Neural cell (in vitro differentiated cells): ENCODE results near the gene GNPAT.

Experiments used
- EZH2 ChIP-seq: fragments of 200-600, 300-800 bp; shearing (Covaris generic), sonication (generic); IDR thresholded peaks from 2 replicates; pipeline ENCODE4 v1.6.1; 2014; ENCODE audit warnings: antibody characterized with exemption, low read length, borderline replicate concordance, mild to moderate bottlenecking; ENCODE audit not compliant: insufficient read depth, poor library complexity, severe bottlenecking
- POLR2AphosphoS5 ChIP-seq: IDR thresholded peaks from 2 replicates; pipeline ENCODE4 v1.6.1; 2012
- SMC3 ChIP-seq: fragments of 450-650 bp; conservative IDR thresholded peaks from 2 replicates; pipeline ENCODE4 v1.6.1; 2014; ENCODE audit warnings: antibody characterized with exemption, mild to moderate bottlenecking, moderate library complexity; ENCODE audit not compliant: poor library complexity
- TF ChIP-seq, protein P1 (sequence below): fragments of 450-650 bp; IDR thresholded peaks from 2 replicates; pipeline ENCODE4 v1.5.1; 2014; ENCODE audit warnings: antibody characterized with exemption, mild to moderate bottlenecking, moderate library complexity; ENCODE audit not compliant: poor library complexity, severe bottlenecking

- TF ChIP-seq, protein P1, sequence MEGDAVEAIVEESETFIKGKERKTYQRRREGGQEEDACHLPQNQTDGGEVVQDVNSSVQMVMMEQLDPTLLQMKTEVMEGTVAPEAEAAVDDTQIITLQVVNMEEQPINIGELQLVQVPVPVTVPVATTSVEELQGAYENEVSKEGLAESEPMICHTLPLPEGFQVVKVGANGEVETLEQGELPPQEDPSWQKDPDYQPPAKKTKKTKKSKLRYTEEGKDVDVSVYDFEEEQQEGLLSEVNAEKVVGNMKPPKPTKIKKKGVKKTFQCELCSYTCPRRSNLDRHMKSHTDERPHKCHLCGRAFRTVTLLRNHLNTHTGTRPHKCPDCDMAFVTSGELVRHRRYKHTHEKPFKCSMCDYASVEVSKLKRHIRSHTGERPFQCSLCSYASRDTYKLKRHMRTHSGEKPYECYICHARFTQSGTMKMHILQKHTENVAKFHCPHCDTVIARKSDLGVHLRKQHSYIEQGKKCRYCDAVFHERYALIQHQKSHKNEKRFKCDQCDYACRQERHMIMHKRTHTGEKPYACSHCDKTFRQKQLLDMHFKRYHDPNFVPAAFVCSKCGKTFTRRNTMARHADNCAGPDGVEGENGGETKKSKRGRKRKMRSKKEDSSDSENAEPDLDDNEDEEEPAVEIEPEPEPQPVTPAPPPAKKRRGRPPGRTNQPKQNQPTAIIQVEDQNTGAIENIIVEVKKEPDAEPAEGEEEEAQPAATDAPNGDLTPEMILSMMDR = no peak
- TF ChIP-seq EZH2 (no peak), POLR2AphosphoS5 (no peak), SMC3 (no peak)
Observed at GRCh38 chr1:231312432-231312788, 71.4 kb downstream of the GNPAT start.
